SIG-M5 (cell line): ENCODE data around the gene HAGHL.
"Not testable (repeated sequence)": the region's sequence is repeated elsewhere in the genome, so short reads cannot be mapped to it uniquely, and the experiment has no call there.

Experiments
- DNase-seq: peaks from one replicate; lab custom pipeline; 2025; lab: John Stamatoyannopoulos, UW

The HAGHL gene

GRCh38 chr16:734981-735881 lies 8.3 kb downstream of the HAGHL start:
- no peak for DNase-seq

GRCh38 chr16:735982-736453 lies 9.1 kb downstream of the HAGHL start:
- no peak for DNase-seq

DNA sequence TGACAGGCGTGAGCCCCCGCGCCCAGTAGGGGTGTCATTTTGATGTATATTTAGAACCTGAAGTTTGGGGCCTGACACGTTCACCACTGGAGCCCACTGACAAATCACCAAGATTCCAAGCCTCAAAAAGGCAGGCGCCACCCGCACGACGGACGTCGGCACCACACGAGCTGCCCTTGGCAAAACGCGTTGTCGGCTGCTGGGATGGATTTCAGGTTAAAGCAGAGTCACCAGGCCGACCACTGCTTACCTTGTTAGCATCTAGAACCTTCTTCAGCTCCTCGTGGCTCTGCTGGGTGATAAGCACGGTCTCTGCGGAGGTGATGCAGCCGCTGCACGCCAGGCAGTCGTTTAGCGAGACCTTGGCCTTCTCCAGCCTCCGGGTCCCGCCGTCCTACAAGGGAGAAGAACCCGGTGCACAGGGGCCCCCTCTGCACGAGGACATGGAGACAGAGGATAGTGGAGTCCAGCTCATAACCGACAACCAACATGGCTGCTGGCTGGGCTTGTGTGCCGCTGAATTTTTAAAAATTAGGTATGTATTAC lies 10.1 kb downstream of the HAGHL start:
- DNase-seq = no peak

GRCh38 chr16:739560-740458 lies 12.9 kb downstream of the HAGHL start:
- no peak for DNase-seq

GRCh38 chr16:740459-740763 lies 13.5 kb downstream of the HAGHL start:
- DNase-seq = no peak

- no peak for DNase-seq
Observed at GRCh38 chr16:740764-741505, 14.0 kb downstream of the HAGHL start, which contains the start of gene CIAO3. CIAO3 (minus strand) TSS chr16:740997; CDS start chr16:740985, 12 bp downstream.

- DNase-seq = no peak
Observed at GRCh38 chr16:741986-742629, 15.2 kb downstream of the HAGHL start.

DNA sequence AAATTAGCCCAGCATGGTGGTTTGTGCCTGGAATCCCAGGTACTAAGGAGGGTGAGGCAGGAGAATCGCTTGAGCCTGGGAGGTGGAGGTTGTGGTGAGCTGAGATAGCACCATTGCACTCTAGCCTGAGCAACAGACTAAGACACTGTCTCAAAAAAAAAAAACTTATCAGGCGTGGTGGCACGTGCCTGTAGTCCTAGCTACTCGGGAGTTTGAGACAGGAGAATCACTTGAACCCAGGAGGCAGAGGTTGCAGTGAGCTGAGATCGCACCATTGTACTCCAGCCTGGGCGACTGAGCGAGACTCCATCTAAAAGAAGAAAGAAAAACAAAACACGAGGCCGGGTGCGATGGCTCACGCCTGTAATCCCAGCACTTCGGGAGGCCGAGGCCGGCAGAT lies 16.0 kb downstream of the HAGHL start:
- not testable (repeated sequence) for DNase-seq

- DNase-seq = no peak
Observed at GRCh38 chr16:743794-744500, 17.0 kb downstream of the HAGHL start.

DNA sequence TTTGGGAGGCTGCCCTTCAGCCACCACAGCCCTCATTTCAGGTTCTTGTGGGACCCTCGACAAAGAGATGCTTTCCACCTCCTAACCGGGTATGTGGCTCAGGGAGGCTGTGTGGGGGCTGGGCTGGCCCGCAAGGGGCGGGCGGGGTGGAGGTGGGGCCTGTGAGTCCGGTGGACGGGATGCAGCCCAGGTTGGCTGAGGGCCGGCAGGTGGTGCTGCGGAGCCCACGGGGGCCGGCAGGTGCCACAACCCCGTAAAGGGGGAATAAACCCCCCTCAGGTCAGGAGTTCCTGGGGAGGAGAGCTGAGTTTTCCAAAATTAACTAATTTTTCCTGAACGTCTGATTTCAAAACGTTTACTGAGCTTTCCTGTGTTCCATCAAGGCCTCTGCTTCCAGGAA lies 18.8 kb downstream of the HAGHL start:
- DNase-seq = no peak

DNA sequence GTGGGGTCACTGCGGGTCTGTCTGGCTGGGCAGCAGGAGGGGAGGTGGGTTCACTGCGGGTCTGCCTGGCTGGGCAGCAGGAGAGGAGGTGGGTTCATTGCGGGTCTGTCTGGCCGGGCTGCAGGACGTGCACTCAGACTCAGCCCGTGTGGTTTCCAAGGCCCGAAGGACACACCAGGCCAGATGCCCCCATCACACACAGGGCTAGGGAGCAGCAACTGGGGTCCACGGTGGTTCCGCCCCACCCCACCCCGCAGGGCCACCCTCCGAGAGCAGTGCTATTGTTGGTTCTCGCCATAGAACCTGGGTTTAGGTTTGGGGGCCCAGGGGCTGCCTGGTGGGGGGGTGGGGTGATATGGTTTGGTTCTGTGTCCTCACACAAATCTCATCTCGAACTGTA lies 19.7 kb downstream of the HAGHL start:
- no peak for DNase-seq

- DNase-seq = no peak
Observed at GRCh38 chr16:747978-748746, 21.3 kb downstream of the HAGHL start.

DNA sequence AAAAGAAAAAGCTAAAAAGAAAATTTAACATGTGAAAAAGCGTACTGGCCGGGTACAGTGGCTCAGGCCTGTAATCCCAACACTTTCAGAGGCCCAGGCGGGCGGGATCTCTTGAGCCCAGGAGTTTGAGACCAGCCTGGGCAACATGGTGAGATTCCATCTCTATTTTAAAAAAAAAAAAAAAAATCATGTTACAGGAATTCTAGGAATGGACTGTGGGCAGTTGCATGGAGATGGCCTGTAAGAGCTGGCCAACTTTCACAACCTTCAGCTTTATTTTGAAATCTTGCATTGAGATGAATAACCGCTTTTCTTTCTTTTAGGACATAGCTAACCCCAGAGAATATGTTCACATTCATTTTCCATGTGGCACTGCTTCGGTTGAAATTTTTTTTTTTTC lies 22.1 kb downstream of the HAGHL start:
- DNase-seq = no peak

- DNase-seq = no peak
Observed at GRCh38 chr16:750485-750884, 23.6 kb downstream of the HAGHL start.

DNA sequence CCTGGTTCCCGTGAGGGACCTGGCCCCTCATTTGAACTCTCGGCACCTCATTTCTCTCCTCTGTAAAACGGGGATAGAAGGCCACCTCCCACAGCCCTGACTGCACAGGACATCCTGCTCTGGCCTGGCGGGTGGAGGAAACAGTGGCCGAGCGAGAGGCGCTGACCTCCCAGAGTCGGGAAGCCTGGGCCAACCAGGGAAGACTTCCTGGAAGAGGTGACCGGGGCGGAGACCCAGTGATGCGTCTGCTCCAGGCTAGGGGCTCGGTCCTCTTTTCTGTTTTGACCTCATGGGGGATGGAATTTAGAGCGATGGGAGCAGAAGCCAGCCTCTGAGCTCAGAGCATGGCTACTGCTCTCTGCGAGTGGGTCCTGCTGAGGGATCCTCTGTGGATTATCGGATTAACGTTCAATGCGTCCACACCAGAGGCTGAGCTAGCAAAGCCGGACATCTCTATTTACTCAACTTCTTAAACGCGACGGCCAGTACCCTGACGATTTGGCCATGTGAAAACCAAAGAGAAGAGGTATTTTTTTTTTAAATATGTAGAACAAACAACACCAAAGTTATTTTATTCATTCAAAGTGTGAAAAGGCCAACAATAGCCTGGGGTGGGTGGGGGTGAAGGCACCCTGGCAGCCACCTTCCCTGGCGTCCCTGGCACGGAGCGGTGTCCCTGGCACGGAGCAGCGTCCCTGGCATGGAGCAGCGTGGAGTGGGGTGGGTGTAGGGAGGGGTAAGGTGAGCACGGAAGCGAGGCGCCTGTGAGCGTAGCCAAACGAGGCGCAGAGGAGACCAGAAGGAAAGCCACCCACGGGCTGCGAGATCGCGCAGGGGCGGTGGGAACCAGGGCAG lies 24.5 kb downstream of the HAGHL start:
- DNase-seq = no peak

GRCh38 chr16:752007-752312 lies 25.1 kb downstream of the HAGHL start:
- DNase-seq = no peak

DNA sequence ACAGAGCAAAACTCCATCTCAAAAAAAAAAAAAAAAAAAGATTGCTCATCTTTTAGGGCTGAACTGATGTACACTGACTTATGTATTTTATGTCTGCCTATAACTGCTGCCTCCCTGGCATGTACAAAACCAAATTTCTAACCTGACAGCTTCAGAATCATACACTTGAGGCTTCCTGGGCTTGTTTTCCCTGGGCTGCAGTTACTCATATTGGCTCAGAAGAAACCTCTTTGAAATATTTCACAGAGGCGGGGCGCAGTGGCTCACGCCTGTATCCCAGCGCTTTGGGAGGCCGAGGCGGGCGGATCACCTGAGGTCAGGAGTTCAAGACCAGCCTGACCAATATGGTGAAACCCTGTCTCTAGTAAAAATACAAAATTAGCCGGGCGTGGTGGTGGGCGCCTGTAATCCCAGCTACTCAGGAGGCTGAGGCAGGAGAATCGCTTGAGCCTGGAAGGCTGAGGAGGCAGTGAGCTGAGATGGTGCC lies 27.3 kb downstream of the HAGHL start:
- DNase-seq = not testable (repeated sequence)

DNA sequence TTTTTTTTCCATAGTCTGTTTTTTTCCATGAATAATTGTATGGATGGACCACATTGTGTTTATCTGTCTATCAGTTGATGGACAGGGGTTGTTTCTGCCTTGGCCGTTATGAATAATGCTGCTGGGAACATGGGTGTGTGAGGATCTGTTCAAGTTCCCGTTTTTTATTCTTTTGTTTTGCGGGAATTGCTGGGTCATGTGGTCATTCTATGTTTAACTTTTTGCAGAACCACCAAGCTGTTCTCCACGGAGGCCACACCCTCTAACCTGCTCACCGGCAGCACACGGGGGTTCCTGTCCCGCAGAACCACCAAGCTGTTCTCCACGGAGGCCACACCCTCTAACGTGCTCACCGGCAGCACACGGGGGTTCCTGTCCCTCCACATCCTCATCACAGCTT lies 27.8 kb downstream of the HAGHL start:
- no peak for DNase-seq

- no peak for DNase-seq
Observed at GRCh38 chr16:756428-756827, 29.5 kb downstream of the HAGHL start.
